Dedifferentiated amniotic fluid mesenchymal stem cell (primary cell): ENCODE measurements around the gene ANXA2R.
"Not testable (repeated sequence)": the region's sequence is repeated elsewhere in the genome, so short reads cannot be mapped to it uniquely, and the experiment has no call there.

Experiments
- DNase-seq: peaks from one replicate; pipeline ENCODE4 v3.0.0-alpha.2; 2016; ENCODE audit errors: extremely low spot score

Gene ANXA2R

GRCh38 chr5:43060020-43060419 lies 19.9 kb upstream of the ANXA2R start:
- not testable (repeated sequence) for DNase-seq

DNA sequence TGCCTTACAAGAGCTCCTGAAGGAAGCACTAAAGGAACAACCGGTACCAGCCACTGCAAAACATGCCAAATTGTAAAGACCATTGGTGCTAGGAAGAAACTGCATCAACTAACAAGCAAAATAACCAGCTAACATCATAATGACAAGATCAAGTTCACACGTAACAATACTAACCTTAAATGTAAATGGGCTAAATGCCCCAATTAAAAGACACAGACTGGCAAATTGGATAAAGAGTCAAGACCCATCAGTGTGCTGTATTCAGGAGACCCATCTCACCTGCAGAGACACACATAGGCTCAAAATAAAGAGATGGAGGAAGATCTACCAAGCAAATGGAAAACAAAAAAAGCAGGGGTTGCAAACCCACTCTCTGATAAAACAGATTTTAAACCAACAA lies 15.0 kb upstream of the ANXA2R start:
- DNase-seq: not testable (repeated sequence)

- DNase-seq: no peak
Measured at GRCh38 chr5:43051684-43052083, 11.6 kb upstream of the ANXA2R start.

DNA sequence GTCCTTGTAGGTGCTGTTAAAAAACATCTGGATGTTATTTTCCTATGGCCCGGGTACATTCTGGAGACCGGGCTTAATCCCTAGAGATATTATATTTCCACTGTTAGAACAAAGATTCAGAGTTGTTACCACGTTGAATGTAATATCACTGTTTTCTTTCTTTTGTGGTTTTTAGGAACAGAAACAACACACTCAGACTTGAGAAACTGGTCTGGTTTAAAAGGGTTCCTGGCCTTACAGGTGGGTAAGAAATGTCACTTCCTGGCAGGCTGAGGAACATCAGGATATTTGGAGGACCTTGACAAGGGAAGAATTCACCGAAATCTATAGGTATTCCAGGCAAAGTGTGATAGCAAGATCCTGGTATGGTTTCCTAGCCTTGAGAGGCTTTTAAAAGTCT lies 10.3 kb upstream of the ANXA2R start:
- DNase-seq: no peak

DNA sequence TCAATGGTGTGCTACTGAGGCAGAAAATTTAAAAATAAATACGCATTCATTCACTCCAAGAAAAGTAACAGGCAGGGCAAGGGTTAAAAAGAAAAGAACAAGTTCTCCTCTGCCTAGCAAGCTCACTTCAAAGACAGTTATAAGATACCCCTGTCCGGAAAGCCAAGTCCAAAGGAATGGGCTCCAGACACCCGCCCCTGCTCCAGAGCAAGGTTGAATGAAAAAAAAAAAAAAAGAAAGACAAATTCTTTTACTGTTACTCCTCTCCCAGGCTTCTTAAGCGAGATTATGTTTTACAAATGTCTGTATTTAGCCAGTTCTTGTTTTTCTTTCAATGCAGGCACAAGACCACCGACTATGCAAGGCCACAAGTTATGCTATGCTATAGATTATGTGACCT lies 9.1 kb upstream of the ANXA2R start:
- DNase-seq: peak; percentile 72

DNA sequence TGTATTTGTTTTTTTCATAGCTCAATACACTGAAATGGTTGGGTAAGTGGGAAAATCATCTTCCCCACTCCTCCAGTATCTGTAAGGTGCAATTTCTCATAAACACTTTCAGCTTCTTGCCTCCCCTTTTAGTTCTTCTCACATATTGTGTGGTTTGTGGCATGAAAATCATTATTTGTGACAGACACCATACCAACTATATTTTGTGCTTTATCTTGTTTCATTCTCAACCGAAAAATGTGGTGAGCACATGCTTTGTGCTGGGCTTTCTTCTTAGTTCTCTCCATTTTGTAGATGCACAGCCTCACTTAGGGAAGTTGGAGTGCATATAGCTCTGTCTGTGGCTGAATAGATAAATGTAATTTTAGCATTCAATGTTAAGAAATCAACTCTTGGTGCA lies 6.4 kb upstream of the ANXA2R start:
- DNase-seq: no peak

GRCh38 chr5:43045236-43045635 lies 5.1 kb upstream of the ANXA2R start:
- DNase-seq: no peak

GRCh38 chr5:43044181-43044914 lies 4.2 kb upstream of the ANXA2R start:
- no peak for DNase-seq

DNA sequence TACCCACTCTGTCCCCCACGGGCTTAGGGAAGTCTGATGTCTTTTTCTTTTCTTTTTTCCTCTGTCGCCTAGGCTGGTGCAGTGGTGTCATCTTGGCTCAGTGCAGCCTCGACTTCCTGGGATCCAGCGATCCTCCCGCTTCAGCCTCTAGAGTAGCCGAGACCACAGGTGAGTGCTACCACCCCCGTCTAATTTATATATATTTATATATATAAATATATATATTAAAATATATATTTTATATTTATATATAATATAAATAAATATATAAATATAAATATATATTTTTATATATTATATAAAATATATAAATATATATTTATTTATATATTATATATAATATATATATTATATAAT lies 3.3 kb upstream of the ANXA2R start:
- no peak for DNase-seq

GRCh38 chr5:43042626-43043399 lies 2.7 kb upstream of the ANXA2R start:
- peak; percentile 69 for DNase-seq

GRCh38 chr5:43042176-43042625 lies 2.1 kb upstream of the ANXA2R start:
- peak; percentile 31 for DNase-seq

DNA sequence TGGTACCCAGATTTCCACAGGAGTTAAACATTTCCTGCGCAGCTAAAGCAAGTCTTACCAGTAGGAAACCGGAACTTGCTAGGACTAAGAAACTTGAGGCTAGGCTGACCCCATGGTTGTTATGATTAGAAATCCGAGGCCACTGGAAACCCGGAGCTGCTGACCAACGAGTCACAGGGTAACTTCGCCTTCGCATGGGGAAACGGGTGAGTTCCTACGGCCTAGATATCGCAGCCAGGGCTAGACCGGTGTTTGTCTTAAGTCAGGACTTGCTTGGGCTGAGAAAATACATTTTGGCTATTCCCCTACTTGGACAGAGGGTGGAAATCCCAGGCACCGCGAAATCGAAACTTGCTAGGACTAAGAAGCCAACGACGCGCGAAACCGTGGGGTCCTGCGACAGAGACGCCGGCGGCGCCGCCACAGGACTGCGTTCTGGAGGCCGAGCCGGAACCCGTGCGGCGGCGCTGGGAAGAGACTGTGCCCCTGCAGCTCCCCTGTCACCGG lies 1.6 kb upstream of the ANXA2R start:
- DNase-seq: peak; percentile 68

DNA sequence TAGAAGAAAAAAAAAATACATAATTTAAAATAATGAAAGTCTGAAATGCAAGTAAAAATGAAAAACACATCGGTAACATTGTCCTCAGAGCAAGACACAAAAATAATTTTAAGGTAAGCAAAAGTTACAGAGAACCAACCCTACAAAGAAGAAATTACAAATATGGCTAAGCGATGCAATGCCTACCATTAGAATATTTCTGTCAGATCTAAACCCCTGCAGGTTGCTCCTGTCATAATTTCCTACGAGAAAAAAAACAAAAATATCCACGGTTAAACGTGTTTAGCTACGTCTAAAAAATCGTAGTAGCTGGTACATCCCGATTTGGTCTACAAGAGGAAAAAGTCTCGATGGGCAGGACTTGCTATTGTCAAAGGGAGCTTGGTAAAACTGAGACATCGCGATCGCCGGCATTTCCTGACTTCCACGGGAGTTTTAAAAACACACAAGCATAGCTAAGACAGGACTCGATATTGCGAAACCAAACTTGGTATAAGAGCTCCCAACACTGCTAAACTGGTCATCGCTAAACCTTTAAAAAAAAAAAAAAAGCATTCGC lies 1.1 kb upstream of the ANXA2R start:
- peak; percentile 53 for DNase-seq

DNA sequence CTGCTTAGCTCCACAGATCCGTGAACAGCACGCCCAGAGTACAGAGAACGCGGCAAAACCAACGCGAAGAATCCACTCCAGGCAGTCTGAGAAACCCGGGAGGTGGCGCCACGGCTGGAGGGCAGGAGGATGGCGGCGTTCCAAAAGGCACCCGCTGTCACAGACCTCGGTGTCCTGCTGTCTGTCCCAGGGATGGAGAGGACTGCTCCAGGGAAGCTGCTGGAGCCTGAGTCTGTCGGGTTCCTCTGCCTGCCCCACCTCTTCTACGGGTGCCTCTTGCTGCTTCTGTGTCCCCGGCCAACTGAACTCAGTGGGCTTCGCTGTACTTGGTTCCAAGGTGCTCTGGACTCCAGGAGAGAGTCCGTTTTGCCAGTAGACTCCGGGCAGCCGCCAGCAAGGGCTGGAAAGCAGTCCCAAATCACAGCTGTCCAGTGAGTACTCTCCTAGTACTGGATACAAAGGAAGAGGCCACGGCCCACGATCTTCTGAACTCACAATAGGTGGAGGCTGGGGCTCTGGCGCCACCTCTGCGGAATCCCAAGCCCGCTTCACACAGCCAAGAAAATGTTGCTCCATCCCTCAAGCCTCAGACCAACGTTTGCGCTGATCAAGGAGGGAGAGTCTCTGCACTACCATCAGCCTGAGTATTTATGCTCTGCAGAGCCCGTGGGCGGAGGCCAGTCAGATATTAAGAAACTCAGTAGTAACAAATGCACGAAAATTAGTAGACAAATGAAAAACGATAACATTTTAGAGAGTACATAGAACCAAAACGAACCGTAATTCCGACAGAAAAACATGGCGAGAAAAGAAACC lies 440 bp downstream of the ANXA2R start:
- peak; percentile 72 for DNase-seq

DNA sequence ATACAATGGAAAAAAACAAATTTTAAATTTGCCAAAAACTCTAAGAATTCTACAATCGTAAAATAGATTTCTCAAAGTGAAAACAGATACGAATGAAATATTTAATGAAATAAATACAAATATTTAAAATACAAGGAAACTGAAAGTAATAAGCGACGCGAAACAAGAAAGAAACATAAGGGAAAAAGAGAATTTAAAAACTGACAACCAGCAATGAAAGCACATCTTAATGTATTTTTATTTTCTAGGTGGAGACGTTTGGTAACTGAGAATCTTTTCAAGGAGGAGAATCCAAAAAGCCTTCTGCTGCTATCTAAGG lies 1.0 kb downstream of the ANXA2R start:
- no peak for DNase-seq

DNA sequence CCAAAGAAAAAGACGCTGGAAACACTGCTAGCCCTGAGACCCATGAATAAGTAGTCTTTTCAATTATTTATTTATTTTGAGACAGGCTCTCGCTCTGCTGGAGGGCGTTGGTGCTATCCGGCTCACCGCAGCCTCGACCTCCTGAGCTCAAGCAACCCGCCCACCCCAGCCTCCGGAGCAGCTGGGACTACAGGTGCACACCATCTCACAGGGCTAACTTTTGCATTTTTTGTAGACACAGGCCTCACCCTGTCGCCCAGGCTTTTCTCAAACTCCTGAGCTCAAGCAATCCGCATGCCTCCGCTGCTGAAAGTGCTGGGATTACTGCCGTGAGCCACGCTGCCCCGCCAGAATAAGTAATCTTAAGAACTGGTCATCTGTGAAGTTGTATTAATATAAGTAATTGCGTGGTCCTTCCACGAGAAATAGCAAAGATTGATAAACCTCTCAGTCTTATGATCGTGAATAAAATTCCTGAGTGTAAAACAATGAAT lies 1.6 kb downstream of the ANXA2R start:
- peak; percentile 14 for DNase-seq

DNA sequence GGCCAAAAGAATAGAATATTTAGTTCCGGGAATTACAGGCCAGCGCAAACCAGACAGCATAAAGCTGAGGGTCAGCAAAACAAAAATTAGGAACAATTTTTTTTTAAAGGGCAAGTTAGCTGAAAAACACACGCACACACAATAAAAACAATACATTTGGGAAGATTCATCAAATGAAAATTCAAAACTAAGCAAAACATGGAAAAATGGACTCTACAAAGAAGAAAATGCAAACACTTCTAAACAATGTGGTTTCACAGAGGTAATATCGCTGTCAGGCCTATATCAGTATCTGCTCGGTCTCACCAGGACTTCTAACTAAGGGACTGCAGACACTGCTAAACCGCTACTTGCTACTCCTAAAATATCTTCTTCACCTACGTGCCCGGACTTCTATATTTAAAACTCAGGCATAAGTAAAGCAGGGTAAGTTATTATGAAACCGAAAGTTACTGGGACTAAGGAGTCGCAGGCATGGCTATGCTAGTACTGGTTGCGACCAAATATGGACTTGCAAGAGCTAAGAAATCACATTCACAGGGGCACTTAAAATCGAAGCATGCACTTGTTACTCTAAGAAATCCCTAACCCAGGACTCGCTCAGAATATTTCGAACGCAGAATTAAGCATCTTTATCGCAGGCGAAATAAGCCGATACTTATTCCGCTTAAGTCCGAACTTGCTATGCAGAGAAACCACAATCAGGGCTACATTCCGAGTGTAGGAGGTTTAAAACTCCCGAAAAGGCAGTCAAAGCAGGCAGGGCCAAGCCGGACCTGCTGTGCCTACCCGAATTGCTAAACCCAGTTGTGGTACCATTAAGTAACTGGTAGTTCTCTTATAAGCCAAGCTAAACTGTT lies 2.3 kb downstream of the ANXA2R start:
- peak; percentile 80 for DNase-seq

DNA sequence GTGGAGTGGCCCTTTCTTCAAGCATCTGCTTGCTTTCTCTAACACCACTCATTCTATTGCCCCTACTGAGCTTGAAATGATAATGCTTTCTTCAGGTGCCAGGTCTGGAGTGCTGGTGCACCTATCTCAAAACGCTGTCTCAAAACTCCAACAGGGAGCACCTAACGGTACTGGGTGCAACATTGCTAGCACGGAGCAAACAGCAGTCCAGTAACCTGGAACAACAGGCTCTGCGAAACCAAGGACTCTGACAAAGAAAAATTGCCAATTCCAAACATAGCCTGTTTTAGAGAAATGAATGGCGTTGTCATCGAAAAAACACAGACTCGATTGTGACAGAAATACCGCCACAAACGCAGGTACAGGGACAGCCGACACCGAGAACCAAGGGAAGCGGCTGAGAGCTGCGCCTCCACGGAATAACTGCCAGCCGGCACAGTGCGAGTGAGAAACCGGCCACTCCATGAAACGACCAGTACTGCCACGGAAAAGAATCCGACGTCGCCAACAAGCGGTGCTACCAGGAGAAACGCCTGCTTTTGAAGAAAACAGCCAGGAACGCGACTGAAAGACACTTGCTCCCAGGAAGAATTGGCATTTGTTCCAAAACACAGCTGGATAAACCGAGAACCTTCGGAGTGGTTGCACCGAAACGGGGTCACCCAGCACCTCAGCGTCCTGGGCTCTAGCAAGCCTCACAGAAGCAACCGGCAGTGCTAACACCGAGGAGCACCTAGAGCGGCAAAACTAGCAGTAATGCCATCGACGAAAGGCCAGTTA lies 3.1 kb downstream of the ANXA2R start:
- peak; percentile 36 for DNase-seq

DNA sequence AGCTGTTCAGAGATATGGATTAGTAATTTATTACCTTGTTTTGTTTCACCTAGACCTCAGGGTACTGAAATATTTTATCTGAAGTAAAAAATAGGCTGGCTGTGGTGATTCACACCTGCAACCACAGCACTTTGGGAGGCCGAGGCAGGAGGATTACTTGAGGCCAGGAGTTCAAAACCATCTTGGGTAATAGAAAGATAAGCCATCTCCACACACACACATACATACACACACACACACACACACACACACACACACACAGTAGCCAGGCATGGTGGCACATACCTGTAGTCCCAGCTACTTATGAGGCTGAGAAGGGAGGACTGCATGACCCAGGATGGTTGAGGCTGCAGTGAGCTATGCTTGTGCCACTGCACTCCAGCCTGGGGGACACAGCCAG lies 3.7 kb downstream of the ANXA2R start:
- no peak for DNase-seq

GRCh38 chr5:43034591-43034968 lies 5.5 kb downstream of the ANXA2R start:
- DNase-seq: no peak
